Regular cardiac myocyte (primary cell): Measurements from ENCODE around the gene TMED5. TPM values are rescaled to one million over a fixed set of nuclear protein-coding genes. Genes with fewer than 3 reads are reported as not detected.

ENCODE experiments used
- total RNA-seq: library from RNA; depleted of rRNA; stranded (reverse); fragments of >200 nt; gene quantifications from 2 replicates; pipeline ENCODE4 v1.2.3, GENCODE V29; 2014

Gene TMED5
- 68.6 and 101 TPM in 2 replicates for total RNA-seq

DNA sequence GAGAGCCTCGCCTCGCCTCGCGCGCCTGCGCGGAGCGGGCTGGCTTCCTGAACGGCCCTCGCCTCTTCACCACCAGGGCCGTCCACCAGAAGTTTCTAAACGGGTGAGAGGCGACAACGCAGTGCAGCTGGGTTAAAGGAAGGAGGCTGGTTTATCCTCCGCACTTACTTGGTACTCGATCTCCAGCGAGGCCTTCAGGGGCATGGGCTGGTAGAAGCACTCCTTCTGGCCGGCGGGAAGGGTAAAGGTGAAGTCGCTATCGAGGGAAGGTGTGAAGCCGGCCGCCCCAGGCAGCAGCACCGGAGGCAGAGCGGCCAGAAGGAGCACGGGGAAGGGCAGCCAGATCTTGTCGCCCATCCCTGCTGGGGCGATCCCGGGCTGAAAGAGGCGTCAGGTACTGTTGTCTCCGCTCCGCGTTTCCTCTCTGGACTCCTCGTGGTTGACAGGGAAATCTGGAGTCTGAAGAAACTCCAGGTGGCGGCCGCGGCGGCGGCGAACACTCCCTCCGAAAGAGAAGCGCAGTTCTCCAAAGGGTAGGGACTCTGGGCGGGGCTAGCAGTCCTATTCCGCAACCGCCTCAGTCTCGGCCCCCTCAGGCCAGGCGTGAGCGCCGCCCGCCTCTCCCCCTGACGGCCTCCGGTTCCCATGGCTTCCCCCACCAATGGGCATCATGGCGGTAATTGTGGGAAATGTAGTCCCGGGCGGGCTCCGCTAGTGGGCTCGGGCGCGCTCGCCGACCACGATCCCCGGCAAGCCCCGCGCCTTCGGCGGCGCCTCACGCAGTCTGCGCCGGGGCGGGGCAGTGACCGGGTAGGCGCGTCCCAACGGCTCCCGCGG, at the start of gene TMED5:
TMED5 (minus strand) TSS at position 528 of the 837 bp plus-strand sequence; CDS start at position 357, 171 bp downstream.

DNA sequence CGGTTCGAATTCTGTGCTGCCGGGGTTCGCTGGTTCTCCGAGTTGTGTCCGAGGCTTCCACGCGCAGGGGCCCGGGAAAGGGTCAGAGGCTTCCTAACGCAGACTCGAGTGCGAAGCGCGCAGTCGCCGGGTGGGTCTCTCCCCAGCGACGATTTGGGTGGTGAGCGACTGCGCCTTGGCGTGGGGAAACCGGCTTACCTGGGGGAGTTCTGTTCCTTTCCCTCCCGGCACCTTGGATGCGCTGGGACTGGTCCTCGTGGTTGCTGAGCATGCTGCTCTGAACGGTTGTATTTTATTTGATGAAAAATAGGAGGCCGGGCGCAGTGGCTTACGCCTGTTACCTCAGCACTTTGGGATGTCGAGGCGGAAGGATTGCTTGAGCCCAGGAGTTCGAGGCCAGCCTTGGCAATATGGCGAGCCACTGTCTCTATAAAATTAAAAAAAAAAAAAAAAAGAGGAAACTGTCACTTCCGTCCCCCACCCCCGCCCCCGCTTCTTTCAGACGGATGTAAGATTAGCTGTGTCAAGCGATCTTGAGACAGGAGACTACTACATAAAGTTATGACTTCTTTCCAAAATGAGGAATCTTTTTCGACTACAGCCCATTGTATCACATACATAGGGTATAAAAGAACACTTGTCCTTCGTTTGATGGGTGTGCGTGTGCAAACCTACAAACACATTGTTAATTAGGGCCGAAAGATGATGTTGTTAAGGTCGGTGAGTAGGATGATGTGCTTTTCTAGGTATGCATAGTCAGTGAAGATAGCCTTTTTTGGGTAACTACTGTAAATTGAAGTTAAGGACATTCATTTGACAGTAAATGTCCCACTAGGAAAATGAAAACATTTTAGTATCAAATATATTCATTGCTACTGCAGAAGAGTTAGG, 755 bp upstream of the TMED5 start, which contains the start of gene CCDC18:
CCDC18 (plus strand) TSS at position 2 of the 891 bp plus-strand sequence. CDS start 2,638 bp downstream, outside the sequence.

Other genes with a start within 250 kb of the TMED5 start
- 20.1 and 27.9 TPM in 2 replicates for gene DIPK1A, start 219.0 kb downstream of the TMED5 start, total RNA-seq
- 15.8 and 24.5 TPM in 2 replicates for gene MTF2, start 101.1 kb downstream of the TMED5 start, total RNA-seq
- 9.9 and 16.3 TPM in 2 replicates for gene CCDC18, start 311 bp upstream of the TMED5 start, total RNA-seq
- 37.5 and 43.9 TPM in 2 replicates for gene DR1, start 165.5 kb upstream of the TMED5 start, total RNA-seq